ENCODE results near the gene LGALS16. TPM values are rescaled to one million over a fixed set of nuclear protein-coding genes. Genes with fewer than 3 reads are reported as not detected.

Gene LGALS16, protein sequence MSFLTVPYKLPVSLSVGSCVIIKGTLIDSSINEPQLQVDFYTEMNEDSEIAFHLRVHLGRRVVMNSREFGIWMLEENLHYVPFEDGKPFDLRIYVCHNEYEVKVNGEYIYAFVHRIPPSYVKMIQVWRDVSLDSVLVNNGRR
- total RNA-seq (2022): not detected in 2 replicates
- Bru-seq, nascent RNA: not detected
- BruChase-seq, experiment 1, labeled RNA remaining after a 6-hour chase: not detected
- not detected for BruChase-seq, experiment 2, labeled RNA remaining after a 2-hour chase
- long read RNA-seq: 0 reads

DNA sequence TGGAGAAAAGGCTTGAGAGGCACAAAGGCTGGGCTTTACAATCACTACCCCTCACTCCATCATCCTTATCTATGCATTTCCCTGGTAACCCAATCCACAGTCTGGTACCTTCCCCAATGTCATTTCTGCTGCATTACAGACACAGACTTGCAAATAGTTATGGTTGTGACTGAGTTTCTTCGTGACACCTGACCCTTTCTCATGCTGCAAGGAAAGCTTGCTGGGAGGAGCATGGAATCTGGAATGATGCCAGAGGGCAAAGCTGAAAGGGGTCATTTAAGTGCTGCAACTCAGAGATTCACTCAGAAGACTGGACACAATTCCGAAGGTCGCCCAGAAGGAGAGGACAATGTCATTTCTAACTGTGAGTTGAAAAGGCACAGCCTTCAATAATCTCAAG, at the start of gene LGALS16:
TSS of gene LGALS16 (plus strand) at position 301 of the 400 bp plus-strand sequence. CDS start at position 350, 49 bp downstream.
- DNase-seq (ENCODE audit: unreplicated experiment): no peak
- intact Hi-C loops (cut with micrococcal nuclease): no loop called here
- BruUV-seq (replicated peaks): no TSS peak
- Mint-ChIP-seq H3K27ac (ENCODE audit: low read depth, unreplicated experiment) (no peak within 1 kb of the TSS), H3K36me3 (ENCODE audit: insufficient read depth, unreplicated experiment) (no peaks in the 10 kb centered on the region), H3K9me3 (ENCODE audit: unreplicated experiment) (no peaks in the 10 kb centered on the region), H3K4me3 (ENCODE audit: unreplicated experiment) (no peak within 1 kb of the TSS), H3K27me3 (ENCODE audit: insufficient read depth, unreplicated experiment) (peaks cover 83% of the 10 kb centered on the region), H3K4me1 (ENCODE audit: insufficient read depth, unreplicated experiment) (no peaks in the 10 kb centered on the region)
- ChIA-PET POLR2A (no interaction called here), CTCF (no interaction called here)
- TF ChIP-seq, protein P1, sequence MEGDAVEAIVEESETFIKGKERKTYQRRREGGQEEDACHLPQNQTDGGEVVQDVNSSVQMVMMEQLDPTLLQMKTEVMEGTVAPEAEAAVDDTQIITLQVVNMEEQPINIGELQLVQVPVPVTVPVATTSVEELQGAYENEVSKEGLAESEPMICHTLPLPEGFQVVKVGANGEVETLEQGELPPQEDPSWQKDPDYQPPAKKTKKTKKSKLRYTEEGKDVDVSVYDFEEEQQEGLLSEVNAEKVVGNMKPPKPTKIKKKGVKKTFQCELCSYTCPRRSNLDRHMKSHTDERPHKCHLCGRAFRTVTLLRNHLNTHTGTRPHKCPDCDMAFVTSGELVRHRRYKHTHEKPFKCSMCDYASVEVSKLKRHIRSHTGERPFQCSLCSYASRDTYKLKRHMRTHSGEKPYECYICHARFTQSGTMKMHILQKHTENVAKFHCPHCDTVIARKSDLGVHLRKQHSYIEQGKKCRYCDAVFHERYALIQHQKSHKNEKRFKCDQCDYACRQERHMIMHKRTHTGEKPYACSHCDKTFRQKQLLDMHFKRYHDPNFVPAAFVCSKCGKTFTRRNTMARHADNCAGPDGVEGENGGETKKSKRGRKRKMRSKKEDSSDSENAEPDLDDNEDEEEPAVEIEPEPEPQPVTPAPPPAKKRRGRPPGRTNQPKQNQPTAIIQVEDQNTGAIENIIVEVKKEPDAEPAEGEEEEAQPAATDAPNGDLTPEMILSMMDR (IDR thresholded peaks at IDR 0.05; ENCODE audit: unreplicated experiment): no peak

DNA sequence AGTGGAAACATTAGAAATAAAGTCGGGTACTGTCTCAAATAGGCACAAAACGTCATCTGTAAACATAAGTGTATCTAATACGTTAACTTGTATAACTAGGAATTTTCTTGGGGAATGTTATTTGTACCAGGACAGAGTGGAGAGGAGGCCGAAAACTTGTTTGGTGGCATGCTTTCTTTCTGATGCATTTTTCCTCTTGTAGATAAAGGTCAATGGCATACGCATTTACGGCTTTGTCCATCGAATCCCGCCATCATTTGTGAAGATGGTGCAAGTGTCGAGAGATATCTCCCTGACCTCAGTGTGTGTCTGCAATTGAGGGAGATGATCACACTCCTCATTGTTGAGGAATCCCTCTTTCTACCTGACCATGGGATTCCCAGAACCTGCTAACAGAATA, 48.7 kb upstream of the LGALS16 start:
- H3K4me3 Mint-ChIP-seq (ENCODE audit: unreplicated experiment): no peak overlapping the region
- POLR2A ChIA-PET: no interaction called here
- no peak for DNase-seq (ENCODE audit: unreplicated experiment)
- no peaks in the 10 kb centered on the region for H3K36me3 Mint-ChIP-seq (ENCODE audit: insufficient read depth, unreplicated experiment)
- peaks cover 49% of the 10 kb centered on the region for H3K27me3 Mint-ChIP-seq (ENCODE audit: insufficient read depth, unreplicated experiment)
- no peaks in the 10 kb centered on the region for H3K4me1 Mint-ChIP-seq (ENCODE audit: insufficient read depth, unreplicated experiment)
- CTCF ChIA-PET: no interaction called here
- no TSS peak for BruUV-seq (replicated peaks)
- intact Hi-C loops (cut with micrococcal nuclease): no loop called here
- H3K27ac Mint-ChIP-seq (ENCODE audit: low read depth, unreplicated experiment): no peak overlapping the region
- H3K9me3 Mint-ChIP-seq (ENCODE audit: unreplicated experiment): no peaks in the 10 kb centered on the region
- TF ChIP-seq, protein P1 (IDR thresholded peaks at IDR 0.05; ENCODE audit: unreplicated experiment): no peak

DNA sequence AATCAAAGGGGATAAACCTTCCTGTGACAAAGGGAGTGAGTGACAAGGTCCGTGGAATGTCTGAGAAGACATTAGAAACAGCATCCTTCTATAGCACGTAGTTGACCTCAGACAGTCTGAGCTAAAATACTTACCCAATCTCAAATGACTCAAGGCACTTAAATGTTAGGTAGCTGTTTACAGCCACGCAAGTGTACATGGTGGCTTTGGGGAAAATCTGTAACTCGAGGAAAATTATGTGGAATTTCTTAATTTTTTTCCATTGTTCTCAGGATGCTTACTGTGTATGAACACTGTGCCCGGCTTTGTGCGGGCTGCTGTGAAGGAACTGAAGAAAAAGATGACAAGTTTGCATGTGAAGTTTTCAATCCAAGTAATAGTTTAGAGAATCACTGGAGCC, 48.2 kb upstream of the LGALS16 start:
- Mint-ChIP-seq H3K27ac (ENCODE audit: low read depth, unreplicated experiment) (no peak overlapping the region), H3K4me3 (ENCODE audit: unreplicated experiment) (no peak overlapping the region), H3K9me3 (ENCODE audit: unreplicated experiment) (no peaks in the 10 kb centered on the region), H3K36me3 (ENCODE audit: insufficient read depth, unreplicated experiment) (no peaks in the 10 kb centered on the region), H3K27me3 (ENCODE audit: insufficient read depth, unreplicated experiment) (peaks cover 49% of the 10 kb centered on the region), H3K4me1 (ENCODE audit: insufficient read depth, unreplicated experiment) (no peaks in the 10 kb centered on the region)
- TF ChIP-seq, protein P1 (IDR thresholded peaks at IDR 0.05; ENCODE audit: unreplicated experiment): no peak
- ChIA-PET CTCF (no interaction called here), POLR2A (no interaction called here)
- DNase-seq (ENCODE audit: unreplicated experiment): no peak
- BruUV-seq (replicated peaks): no TSS peak
- intact Hi-C loops (cut with micrococcal nuclease): no loop called here

DNA sequence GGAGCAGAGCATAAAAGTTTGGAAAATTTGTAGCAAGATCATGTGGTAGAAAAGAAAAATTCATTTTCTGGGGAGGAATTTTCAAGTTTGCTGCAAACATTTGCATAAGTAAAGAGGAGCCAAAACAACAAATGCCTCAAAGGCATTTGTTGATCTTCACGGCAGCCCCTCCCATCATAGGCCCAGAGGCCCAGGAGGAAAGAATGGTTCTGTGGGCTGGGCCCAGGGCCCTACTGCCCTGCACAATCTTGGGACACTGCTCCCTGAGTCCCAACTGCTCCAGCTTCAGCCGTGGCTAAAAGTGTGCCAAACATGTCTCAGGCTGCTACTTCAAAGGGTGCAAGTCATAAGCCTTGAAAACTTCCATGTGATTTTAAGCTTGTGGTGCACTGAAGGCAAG, 42.1 kb upstream of the LGALS16 start:
- Mint-ChIP-seq H3K4me3 (ENCODE audit: unreplicated experiment) (no peak overlapping the region), H3K36me3 (ENCODE audit: insufficient read depth, unreplicated experiment) (no peaks in the 10 kb centered on the region), H3K27me3 (ENCODE audit: insufficient read depth, unreplicated experiment) (peaks cover 17% of the 10 kb centered on the region), H3K27ac (ENCODE audit: low read depth, unreplicated experiment) (no peak overlapping the region), H3K9me3 (ENCODE audit: unreplicated experiment) (peaks cover 7% of the 10 kb centered on the region), H3K4me1 (ENCODE audit: insufficient read depth, unreplicated experiment) (no peaks in the 10 kb centered on the region)
- ChIA-PET CTCF (no interaction called here), POLR2A (no interaction called here)
- intact Hi-C loops (cut with micrococcal nuclease): no loop called here
- TF ChIP-seq, protein P1 (IDR thresholded peaks at IDR 0.05; ENCODE audit: unreplicated experiment): no peak
- DNase-seq (ENCODE audit: unreplicated experiment): no peak
- no TSS peak for BruUV-seq (replicated peaks)
